ENCODE results near the gene NAT8L.

- no peak for TF ChIP-seq POLR2A (IDR thresholded peaks at IDR 0.05)
- no peak for TF ChIP-seq CTCF (IDR thresholded peaks at IDR 0.05)
These were observed 4.6 kb downstream of the NAT8L start for GRCh38 chr4:2063557-2064275.
